Testis (tissue), 3 donors: ENCODE measurements around the gene ZNF429. TPM values are rescaled to one million over a fixed set of nuclear protein-coding genes. Genes with fewer than 3 reads are reported as not detected.
"Not testable (repeated sequence)": the region's sequence is repeated elsewhere in the genome, so short reads cannot be mapped to it uniquely, and the experiment has no call there.

ENCODE experiments used
- DNase-seq: peaks from one replicate; pipeline ENCODE4 v3.0.0-alpha.2; 2019
- H3K27ac ChIP-seq, 2 donors: fragments of 200-600 bp; sonication (generic); one replicate each; pipeline ENCODE4 v1.5.1; 2019
- H3K27me3 ChIP-seq: fragments of 200-600 bp; sonication (generic); one replicate; pipeline ENCODE4 v1.5.1; 2019
- H3K36me3 ChIP-seq: fragments of 200-600 bp; sonication (generic); one replicate; pipeline ENCODE4 v1.5.1; 2017; ENCODE audit warnings: low read depth; ENCODE audit errors: missing control alignments
- H3K4me1 ChIP-seq: fragments of 200-600 bp; sonication (generic); one replicate; pipeline ENCODE4 v1.5.1; 2019
- H3K4me3 ChIP-seq, 2 donors: fragments of 200-600 bp; sonication (generic); one replicate each; pipeline ENCODE4 v1.5.1; 2017 to 2019
- H3K9me3 ChIP-seq: fragments of 200-600 bp; sonication (generic); one replicate; pipeline ENCODE4 v1.5.1; 2017
- CTCF ChIP-seq, 3 experiments: fragments of 450-650 bp in 2 of 3; fragments of 200-600 bp in 1 of 3; sonication (generic) in 1 of 3; IDR thresholded peaks; one replicate each; pipeline ENCODE4 v1.5.1; 2016 to 2019; ENCODE audit warnings: antibody characterized with exemption in 3 of 3, mild to moderate bottlenecking in 2 of 3, moderate library complexity in 1 of 3
- POLR2A ChIP-seq: fragments of 450-650 bp; IDR thresholded peaks from one replicate; pipeline ENCODE4 v1.6.1; 2017; ENCODE audit warnings: antibody characterized with exemption, mild to moderate bottlenecking, moderate library complexity
- WGBS, 2 donors: methylation state at CpG; one replicate each; pipeline ENCODE4 v1.1.5; 2018; 5-methylcytosine and 5-hydroxymethylcytosine counted together
- intact Hi-C: fragments of 100-400 bp; cut with DNase I; formaldehyde crosslinking; loops from one replicate; pipeline ENCODE4 v1.15.1; 2023; ENCODE audit warnings: low total_unique reads
- polyA plus RNA-seq: library from polyadenylated mRNA; stranded (reverse); fragments of 350-450 nt; fragmentation: Illumina TruSeq; extraction: RNeasy Lipid Tissue Mini Kit (QIAGEN cat#74804); gene quantifications from one replicate; pipeline ENCODE4 v1.2.3, GENCODE V29; 2014; ENCODE audit warnings: low read depth, low replicate concordance; ENCODE audit not compliant: insufficient read depth
- total RNA-seq, 2 donors: library from RNA; depleted of rRNA; stranded (reverse); fragments of >200 nt; gene quantifications; one replicate each; pipeline ENCODE4 v1.2.3, GENCODE V29; 2016

Gene ZNF429
- total and polyA plus RNA-seq, 3 donors from 2014 or later = 10.1 to 40.9 (median 32.3) TPM

- no peaks in the 10 kb centered on the region for H3K36me3 ChIP-seq
- WGBS, 2 donors = 85 to 100% methylated on average over 1 of the region's 1 CpG
- intact Hi-C loops = no loop called here
- no peak for DNase-seq
- no peak overlapping the region for H3K4me3 ChIP-seq
- no peaks in the 10 kb centered on the region for H3K4me1 ChIP-seq
- H3K27me3 ChIP-seq = no peaks in the 10 kb centered on the region
- H3K9me3 ChIP-seq = no peaks in the 10 kb centered on the region
- TF ChIP-seq CTCF (IDR thresholded peaks at IDR 0.05) (no peak), POLR2A (no peak)
- no peak overlapping the region for H3K27ac ChIP-seq
Observed at GRCh38 chr19:21564406-21564805, 59.0 kb downstream of the ZNF429 start.

GRCh38 chr19:21566073-21566472, 60.7 kb downstream of the ZNF429 start:
- H3K9me3 ChIP-seq = no peaks in the 10 kb centered on the region
- no peak overlapping the region for H3K4me3 ChIP-seq
- no peak overlapping the region for H3K27ac ChIP-seq
- TF ChIP-seq CTCF (IDR thresholded peaks at IDR 0.05) = no peak
- no peaks in the 10 kb centered on the region for H3K36me3 ChIP-seq
- DNase-seq = no peak
- no peaks in the 10 kb centered on the region for H3K27me3 ChIP-seq
- intact Hi-C loops = no loop called here
- 62 to 74% methylated on average over 3 of the region's 3 CpGs for WGBS, 2 donors
- no peaks in the 10 kb centered on the region for H3K4me1 ChIP-seq

- H3K36me3 ChIP-seq = not testable (repeated sequence)
- H3K4me3 ChIP-seq = peak overlapping the region in 1 of 2 donors; percentile 21
Observed at GRCh38 chr19:21567806-21568205, 62.4 kb downstream of the ZNF429 start.

GRCh38 chr19:21568816-21569493, 63.6 kb downstream of the ZNF429 start:
- no peaks in the 10 kb centered on the region for H3K27me3 ChIP-seq
- peak overlapping the region; percentile 33 to 69 for H3K27ac ChIP-seq
- intact Hi-C loops = no loop called here
- 37 to 61% methylated on average over 21 of the region's 21 CpGs for WGBS, 2 donors
- TF ChIP-seq CTCF (IDR thresholded peaks at IDR 0.05) (no peak), POLR2A (peak; percentile 40)
- DNase-seq = peak; percentile 97
- H3K36me3 ChIP-seq = no peaks in the 10 kb centered on the region
- H3K9me3 ChIP-seq = no peaks in the 10 kb centered on the region
- H3K4me1 ChIP-seq = no peaks in the 10 kb centered on the region
- peak overlapping the region; percentile 47 to 55 for H3K4me3 ChIP-seq

More at GRCh38 chr19:21567806-21568205, 62.4 kb downstream of the ZNF429 start:
- DNase-seq, H3K27ac ChIP-seq, H3K27me3 ChIP-seq, H3K9me3 ChIP-seq, intact Hi-C loops, H3K4me1 ChIP-seq: not testable (repeated sequence)
- 70 to 75% methylated on average over 3 to 4 of the region's 4 CpGs for WGBS, 2 donors

- WGBS, 2 donors = 35 to 69% methylated on average over 16 of the region's 16 CpGs
- Histone ChIP-seq H3K4me3 (peak overlapping the region; percentile 47 to 55), H3K36me3 (no peaks in the 10 kb centered on the region), H3K4me1 (no peaks in the 10 kb centered on the region), H3K27me3 (no peaks in the 10 kb centered on the region), H3K27ac (peak overlapping the region in 1 of 2 donors; percentile 69), H3K9me3 (no peaks in the 10 kb centered on the region)
- intact Hi-C loops = no loop called here
- TF ChIP-seq POLR2A (no peak), CTCF (IDR thresholded peaks at IDR 0.05) (no peak)
- DNase-seq = no peak
Observed at GRCh38 chr19:21569494-21569865, 64.1 kb downstream of the ZNF429 start.
